SHP77 (cell line): Measurements from ENCODE around the gene CHST7.

Experiments used
- DNase-seq, 2 experiments: peaks; one replicate each; lab custom pipeline; 2025; lab: John Stamatoyannopoulos, UW

Gene CHST7

DNA sequence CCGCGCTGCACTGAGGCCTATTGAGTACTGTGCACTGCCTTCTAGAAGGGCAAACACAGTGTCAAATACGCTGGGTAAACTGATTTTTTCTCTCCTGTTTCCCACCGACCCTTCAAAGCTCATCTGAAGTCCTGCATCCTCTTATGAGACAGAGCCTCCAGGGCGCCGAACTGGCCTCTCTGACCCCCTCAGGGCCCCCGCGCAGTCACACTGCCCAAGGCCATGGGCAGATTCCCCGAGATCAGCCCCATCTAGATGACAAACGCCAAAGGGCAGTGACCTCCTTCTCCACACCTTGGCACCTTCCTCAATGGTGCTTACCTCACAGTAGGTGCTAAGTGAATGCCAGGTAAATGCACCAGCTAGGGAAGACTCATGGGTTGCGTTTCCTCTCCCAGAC, 34.4 kb downstream of the CHST7 start:
- no peak for DNase-seq

DNA sequence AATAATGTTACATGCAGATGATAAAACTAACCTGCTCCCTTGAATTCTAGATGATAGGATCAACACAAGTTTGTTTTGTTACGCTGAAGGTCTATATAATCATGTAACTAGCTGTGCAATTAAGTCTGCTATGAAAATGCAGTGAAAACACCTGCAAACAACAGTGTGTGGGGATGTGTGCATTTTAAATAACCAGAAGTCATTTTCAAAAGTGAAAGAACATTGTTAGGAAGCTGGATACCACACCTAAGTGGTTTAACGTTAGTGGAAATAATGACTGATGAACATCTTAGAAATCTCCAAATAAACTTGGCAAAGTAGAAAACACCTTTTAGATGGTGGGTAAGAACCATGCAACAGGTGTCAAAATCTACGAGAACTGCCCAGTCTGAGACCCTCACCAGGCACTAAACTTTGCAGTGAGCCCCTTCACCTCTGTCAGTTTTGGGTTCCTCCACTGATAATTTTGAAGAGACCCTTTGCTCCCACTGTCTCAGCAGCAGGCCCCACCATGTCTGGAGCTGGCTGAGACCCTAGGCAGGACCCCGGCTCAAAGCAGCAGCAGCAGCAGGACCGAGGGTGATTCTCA, 36.6 kb downstream of the CHST7 start:
- DNase-seq: no peak

DNA sequence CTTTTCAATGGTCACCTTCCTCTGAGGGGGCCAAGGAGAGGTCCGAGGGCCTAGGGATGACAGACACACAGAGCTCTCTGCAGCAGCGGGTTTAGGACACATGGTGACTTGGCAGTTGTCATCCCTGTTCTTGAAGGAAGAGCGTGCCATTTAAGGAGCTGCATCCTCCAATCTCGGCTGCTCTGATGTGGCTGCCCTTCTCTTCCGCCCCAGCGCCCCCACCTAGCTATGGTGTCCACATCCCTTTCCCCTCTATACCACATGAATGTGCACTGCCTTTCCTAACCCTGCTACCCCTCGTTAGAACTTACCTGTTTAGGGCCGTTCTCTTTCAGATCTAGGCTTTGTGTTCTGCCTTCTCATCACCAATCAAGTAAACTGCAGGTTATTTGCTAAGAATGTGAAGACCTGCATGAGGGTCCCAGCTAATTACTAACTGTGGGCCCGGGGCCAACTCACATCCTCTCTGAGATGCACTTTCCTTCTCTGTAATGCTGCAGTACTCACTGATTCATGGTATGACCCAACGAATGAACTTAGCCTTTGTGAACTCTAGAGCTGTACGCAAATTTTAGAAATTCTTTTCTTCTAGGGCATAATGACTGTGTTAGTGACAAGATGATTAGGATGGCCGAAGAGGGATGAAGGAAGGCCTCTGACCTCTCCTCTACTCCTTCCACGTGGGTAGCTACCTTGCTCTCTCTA, 38.2 kb downstream of the CHST7 start:
- no peak for DNase-seq

DNA sequence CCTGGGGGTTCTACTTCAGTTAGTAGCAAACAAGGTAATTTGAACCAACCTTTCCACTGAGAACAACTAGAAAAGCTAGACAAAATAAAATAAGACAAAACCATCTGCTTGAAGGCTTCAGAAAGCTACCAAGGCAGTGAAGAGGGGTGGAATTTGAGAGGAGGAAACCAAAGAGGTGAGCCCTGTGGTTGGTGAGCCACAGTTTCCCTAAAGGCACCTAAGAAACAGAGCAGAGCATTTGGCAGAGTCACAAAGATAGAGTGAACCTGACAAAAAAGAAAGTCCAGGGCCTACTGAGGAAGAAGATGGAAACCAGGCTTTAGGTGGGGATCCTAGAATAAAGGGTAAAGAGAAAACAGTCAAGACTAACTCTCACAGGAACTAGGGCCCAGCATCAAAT, 44.3 kb downstream of the CHST7 start:
- DNase-seq: no peak

DNA sequence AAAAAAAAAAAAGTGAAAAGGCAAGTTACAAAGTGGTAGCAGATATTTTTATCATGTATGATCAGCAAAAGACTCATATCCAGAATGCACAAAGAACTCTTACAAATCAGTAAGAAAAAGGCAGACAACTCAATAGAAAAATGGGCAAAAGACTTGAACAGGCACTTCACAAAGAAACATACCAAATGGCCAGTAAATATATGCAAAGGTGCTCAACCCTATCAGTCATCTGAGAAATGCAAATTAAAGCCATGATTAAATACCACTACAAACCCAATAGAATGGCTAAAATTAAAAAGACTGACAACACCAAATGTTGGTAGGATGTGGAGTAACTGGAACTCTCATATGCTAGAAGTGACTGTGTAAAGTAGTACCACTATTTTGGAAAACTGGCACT, 45.4 kb downstream of the CHST7 start:
- DNase-seq: no peak

GRCh38 chrX:46620505-46620904, 46.9 kb downstream of the CHST7 start:
- DNase-seq: no peak

GRCh38 chrX:46621572-46621971, 48.0 kb downstream of the CHST7 start:
- DNase-seq: no peak

DNA sequence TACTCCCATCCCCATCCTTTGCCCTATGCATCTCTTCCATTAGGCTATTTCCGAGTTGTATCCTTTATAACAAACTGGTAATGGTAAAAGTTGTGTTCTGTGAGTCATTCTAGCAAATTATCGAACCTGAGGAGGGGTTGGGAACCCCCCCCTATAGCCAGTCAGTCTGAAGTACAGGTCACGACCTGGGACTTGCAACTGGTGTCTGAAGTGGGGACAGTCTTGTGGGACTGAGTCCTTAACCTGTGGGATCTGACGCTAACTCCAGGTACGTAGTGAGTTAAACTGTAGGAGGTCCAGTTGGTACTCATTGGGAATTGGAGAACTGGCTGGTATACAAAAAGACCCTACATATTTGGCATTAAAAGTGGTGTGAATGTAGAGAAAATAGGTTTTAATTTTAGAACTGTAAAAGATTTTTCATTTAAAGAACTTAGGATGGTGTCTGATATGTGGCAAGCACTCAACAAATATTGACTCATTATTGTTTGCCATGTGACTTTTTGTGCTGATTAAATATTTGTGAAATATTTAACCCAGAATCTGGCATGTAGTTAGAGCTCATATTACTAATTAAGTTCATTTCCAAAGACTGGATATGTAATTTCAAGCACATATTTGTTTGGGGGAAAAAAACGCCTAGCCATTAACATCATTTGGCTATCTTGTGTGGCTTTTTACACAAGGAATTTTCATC, 50.7 kb downstream of the CHST7 start:
- no peak for DNase-seq

- DNase-seq: no peak
These were observed 53.0 kb downstream of the CHST7 start for GRCh38 chrX:46626566-46626965.

DNA sequence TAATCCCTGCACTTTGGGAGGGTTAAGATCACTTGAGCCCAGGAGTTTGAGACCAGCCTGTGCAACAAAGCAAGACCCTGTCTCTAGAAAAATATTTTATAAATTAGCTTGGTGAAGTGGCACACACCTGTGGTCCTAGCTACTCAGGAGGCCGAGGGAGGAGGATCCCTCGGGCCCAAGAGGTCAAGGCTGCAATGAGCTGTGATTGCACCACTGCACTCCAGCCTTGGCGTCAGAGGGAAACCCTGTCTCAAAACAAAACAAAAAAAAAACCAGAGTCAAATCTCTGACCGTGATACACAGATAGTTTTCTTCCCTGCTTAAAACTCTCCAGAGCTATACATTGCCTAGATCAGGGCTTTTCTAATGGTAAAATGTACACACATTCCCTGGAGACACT, 53.5 kb downstream of the CHST7 start:
- no peak for DNase-seq

GRCh38 chrX:46627711-46628419, 54.3 kb downstream of the CHST7 start:
- no peak for DNase-seq

GRCh38 chrX:46628460-46629371, 55.2 kb downstream of the CHST7 start:
- DNase-seq: no peak

GRCh38 chrX:46630141-46630540, 56.6 kb downstream of the CHST7 start:
- DNase-seq: no peak

GRCh38 chrX:46634577-46634976, 61.0 kb downstream of the CHST7 start:
- no peak for DNase-seq

GRCh38 chrX:46635186-46635585, 61.6 kb downstream of the CHST7 start:
- no peak for DNase-seq

DNA sequence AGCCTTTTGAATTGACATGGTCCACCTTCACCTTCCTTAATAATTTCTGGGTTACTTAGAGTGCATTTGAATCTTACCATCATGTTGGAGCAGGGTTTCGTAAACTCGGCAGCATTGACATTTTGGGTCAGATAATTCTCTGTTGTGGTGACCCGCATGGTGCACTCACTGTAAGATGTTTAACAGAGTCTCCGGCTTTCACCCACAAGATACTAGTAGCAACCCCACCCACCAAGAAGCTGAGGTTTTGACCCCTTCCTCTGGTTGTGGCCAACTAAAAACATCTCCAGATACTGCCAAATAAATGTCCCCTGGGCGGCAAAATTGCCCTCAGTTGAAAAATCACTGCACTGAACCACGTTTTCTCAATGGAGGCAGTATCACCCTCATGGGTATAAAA, 62.7 kb downstream of the CHST7 start:
- DNase-seq: no peak

GRCh38 chrX:46637938-46638337, 64.4 kb downstream of the CHST7 start:
- DNase-seq: no peak

DNA sequence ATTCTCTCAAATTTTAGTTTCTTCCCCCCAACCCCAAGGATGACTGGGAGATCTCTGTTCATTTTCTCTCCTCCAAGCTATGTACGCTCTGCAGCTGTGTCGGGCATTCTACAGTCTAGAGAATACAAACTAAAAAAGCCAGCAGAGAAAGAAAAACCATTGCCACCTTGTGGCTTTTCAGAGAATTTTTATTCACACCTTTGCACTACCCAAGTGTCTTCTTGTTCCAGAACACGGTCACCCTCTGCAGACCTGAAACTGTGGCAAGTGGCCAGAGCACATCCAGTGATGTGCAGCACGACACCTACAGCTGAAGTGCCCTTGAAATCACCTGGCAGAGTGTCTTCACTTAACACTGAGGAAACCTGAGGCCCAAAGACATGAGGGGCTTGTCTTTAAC, 68.6 kb downstream of the CHST7 start:
- DNase-seq: no peak

- no peak for DNase-seq
These were observed 70.1 kb downstream of the CHST7 start for GRCh38 chrX:46643636-46644035.

DNA sequence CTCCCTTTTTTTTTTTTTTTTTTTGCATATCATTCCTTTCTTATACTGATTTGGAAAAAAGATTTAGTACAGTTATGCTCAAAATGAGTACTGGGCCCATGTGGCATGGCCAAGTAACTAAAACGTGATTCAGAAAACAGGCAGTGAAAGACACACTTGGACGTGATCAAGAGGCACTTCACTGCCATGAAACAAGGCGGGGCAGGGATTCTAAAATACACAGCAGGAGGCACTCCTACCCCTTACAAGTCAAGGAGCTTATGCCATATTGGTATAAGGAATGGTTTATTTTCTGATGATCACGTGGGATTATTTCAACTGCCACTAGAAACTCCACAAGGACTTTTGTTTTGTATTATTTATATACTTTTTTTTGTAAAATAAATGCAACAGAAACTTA, 72.0 kb downstream of the CHST7 start:
- DNase-seq: no peak

- DNase-seq: no peak
These were observed 73.7 kb downstream of the CHST7 start for GRCh38 chrX:46647251-46647650.
